Thoracic aorta (tissue), 2 donors: ENCODE results near the gene TLL1. TPM values are rescaled to one million over a fixed set of nuclear protein-coding genes. Genes with fewer than 3 reads are reported as not detected.

ENCODE experiments used
- ATAC-seq: fragments of 150-250 bp; one replicate; pipeline ENCODE4 v1.8.0; 2017; ENCODE audit warnings: low read depth; ENCODE audit not compliant: insufficient number of reproducible peaks, low FRiP score
- DNase-seq: peaks from one replicate; pipeline ENCODE4 v3.0.0-alpha.2; 2020; ENCODE audit warnings: low spot score
- H3K27ac ChIP-seq, 2 donors: fragments of 200-600 bp; sonication (generic); 1 replicate in 1 of 2; 2 replicates in 1 of 2; pipeline ENCODE4 v1.5.1; 2016; ENCODE audit warnings: mild to moderate bottlenecking in 2 of 2, moderate library complexity in 2 of 2
- H3K27me3 ChIP-seq: fragments of 200-600 bp; sonication (generic); replicated peaks from 2 replicates; pipeline ENCODE4 v1.6.0; 2016; ENCODE audit warnings: mild to moderate bottlenecking; ENCODE audit not compliant: insufficient read depth
- H3K36me3 ChIP-seq: fragments of 200-600 bp; sonication (generic); one replicate; pipeline ENCODE4 v1.5.1; 2016
- H3K4me1 ChIP-seq, 2 donors: fragments of 200-600 bp; sonication (generic); 1 replicate in 1 of 2; 2 replicates in 1 of 2; pipeline versions ENCODE4 v1.5.1 to v1.6.0; 2016; ENCODE audit warnings: low read depth in 2 of 2, mild to moderate bottlenecking in 1 of 2; ENCODE audit not compliant: control insufficient read depth in 1 of 2
- H3K4me3 ChIP-seq: fragments of 200-600 bp; sonication (generic); 2 replicates; pipeline ENCODE4 v1.5.1; 2016; ENCODE audit warnings: mild to moderate bottlenecking
- H3K9me3 ChIP-seq: fragments of 200-600 bp; sonication (generic); 2 replicates; pipeline ENCODE4 v1.5.1; 2016
- CTCF ChIP-seq: fragments of 200-600 bp; sonication (generic); IDR thresholded peaks from one replicate; pipeline ENCODE4 v1.5.1; 2019; ENCODE audit warnings: antibody characterized with exemption
- total RNA-seq, 2 donors: library from RNA; depleted of rRNA; stranded (reverse); fragments of >200 nt; gene quantifications; one replicate each; pipeline versions ENCODE4 v1.1.0 to v1.2.3, GENCODE V29; 2016

Gene TLL1
- total RNA-seq, 2 donors from 2014 or later = 3.7 to 10.6 TPM

- Histone ChIP-seq H3K9me3 (no peaks in the 10 kb centered on the region), H3K27ac (no peak overlapping the region), H3K4me3 (peak overlapping the region; percentile 71), H3K27me3 (no peaks in the 10 kb centered on the region), H3K4me1 (peaks cover 8 to 19% of the 10 kb centered on the region in 2 donors), H3K36me3 (no peaks in the 10 kb centered on the region)
- no peak for TF ChIP-seq CTCF
- no peak for DNase-seq
- no peak for ATAC-seq
These were observed 448 bp downstream of the TLL1 start for GRCh38 chr4:165873298-165874071.

- Histone ChIP-seq H3K4me1 (peaks cover 8 to 19% of the 10 kb centered on the region in 2 donors), H3K4me3 (peak overlapping the region; percentile 71), H3K36me3 (no peaks in the 10 kb centered on the region), H3K27ac (no peak overlapping the region), H3K9me3 (no peaks in the 10 kb centered on the region), H3K27me3 (no peaks in the 10 kb centered on the region)
- TF ChIP-seq CTCF = no peak
- no peak for ATAC-seq
- no peak for DNase-seq
These were observed 1.2 kb downstream of the TLL1 start for GRCh38 chr4:165874072-165874790.

GRCh38 chr4:165874791-165875371 lies 1.8 kb downstream of the TLL1 start:
- Histone ChIP-seq H3K4me1 (peaks cover 8 to 19% of the 10 kb centered on the region in 2 donors), H3K27ac (no peak overlapping the region), H3K4me3 (peak overlapping the region; percentile 71), H3K27me3 (no peaks in the 10 kb centered on the region), H3K36me3 (no peaks in the 10 kb centered on the region), H3K9me3 (no peaks in the 10 kb centered on the region)
- DNase-seq (no peak), ATAC-seq (no peak)
- TF ChIP-seq CTCF = no peak

GRCh38 chr4:165875446-165875845 lies 2.4 kb downstream of the TLL1 start:
- no peak for ATAC-seq
- TF ChIP-seq CTCF = no peak
- Histone ChIP-seq H3K36me3 (no peaks in the 10 kb centered on the region), H3K4me3 (no peak overlapping the region), H3K9me3 (no peaks in the 10 kb centered on the region), H3K27ac (no peak overlapping the region), H3K27me3 (no peaks in the 10 kb centered on the region), H3K4me1 (peaks cover 8 to 19% of the 10 kb centered on the region in 2 donors)
- no peak for DNase-seq

- TF ChIP-seq CTCF = no peak
- H3K27me3 ChIP-seq = no peaks in the 10 kb centered on the region
- no peak overlapping the region for H3K4me3 ChIP-seq
- no peaks in the 10 kb centered on the region for H3K9me3 ChIP-seq
- H3K27ac ChIP-seq = no peak overlapping the region
- no peaks in the 10 kb centered on the region for H3K36me3 ChIP-seq
- H3K4me1 ChIP-seq = peaks cover 8 to 16% of the 10 kb centered on the region in 2 donors
- DNase-seq (no peak), ATAC-seq (no peak)
These were observed 4.2 kb downstream of the TLL1 start for GRCh38 chr4:165877286-165877685.
